Breast epithelium (tissue), 3 donors: ENCODE data around the gene TMEM214.

ENCODE experiments used
- POLR2A ChIP-seq: fragments of 450-650 bp; IDR thresholded peaks from one replicate; pipeline ENCODE4 v1.6.1; 2016; ENCODE audit warnings: antibody characterized with exemption, mild to moderate bottlenecking, moderate library complexity
- POLR2AphosphoS5 ChIP-seq, 3 donors: sonication (generic); formaldehyde crosslinking; IDR thresholded peaks; one replicate each; pipeline ENCODE4 v1.6.1; 2017; ENCODE audit warnings: antibody characterized with exemption in 3 of 3

DNA sequence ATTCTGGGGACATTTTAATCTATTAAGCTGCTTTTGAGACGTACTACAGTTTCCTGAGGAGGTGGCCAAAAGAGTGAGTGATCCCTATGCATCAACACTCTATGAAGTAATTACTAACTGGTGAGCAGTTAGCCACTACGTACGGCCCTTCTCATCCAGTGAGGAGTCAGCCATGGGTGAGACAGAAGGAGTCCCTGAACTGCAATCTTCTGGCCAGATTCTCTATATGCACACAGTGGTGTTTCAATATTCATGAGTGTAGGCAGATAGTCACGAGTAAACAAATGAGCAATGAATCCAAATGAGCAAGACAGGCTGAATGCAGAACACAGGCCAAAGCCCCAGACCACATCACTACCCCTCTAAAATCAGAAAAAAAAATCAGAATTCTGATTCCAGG is 29.8 kb upstream of the TMEM214 start:
- TF ChIP-seq POLR2AphosphoS5 (IDR thresholded peaks at IDR 0.05) (no peak), POLR2A (no peak)
